Superior temporal gyrus (tissue), 1 donor: ENCODE measurements around the gene GRID2IP.
A peak's percentile ranks its signal among the peaks of the same experiment; 100 is the strongest.
"Not testable (repeated sequence)": the region's sequence is repeated elsewhere in the genome, so short reads cannot be mapped to it uniquely, and the experiment has no call there.

Source experiments
- DNase-seq: peaks from one replicate; pipeline ENCODE4 v3.0.0-alpha.2; 2016; ENCODE audit errors: extremely low spot score

The GRID2IP gene

DNA sequence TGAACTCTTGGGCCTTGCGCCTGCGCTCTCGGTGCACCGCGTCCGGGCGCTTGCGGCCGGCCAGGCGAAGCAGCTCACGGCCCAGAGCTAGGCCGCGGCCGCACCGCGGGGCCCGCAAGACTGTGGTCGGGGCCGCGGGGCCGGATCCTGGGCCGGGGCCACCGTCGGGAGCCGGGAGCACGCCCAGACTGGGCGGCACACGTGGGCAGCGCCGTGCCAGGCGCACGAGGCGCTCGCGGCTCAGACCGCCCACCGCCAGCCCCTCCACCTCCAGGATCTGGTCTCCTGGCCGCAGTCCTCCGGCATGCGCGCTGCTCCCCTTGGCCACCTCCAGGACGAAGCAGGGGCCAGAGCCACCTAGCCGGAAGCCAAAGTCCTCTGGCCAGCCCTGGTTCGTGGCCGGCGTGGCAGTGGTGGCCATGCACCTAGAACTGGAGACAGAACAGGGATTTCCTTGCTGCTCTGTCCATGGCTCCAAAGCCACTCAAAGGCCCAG is at the start of gene GRID2IP:
Gene GRID2IP (minus strand): TSS at position 446 of the 496 bp plus-strand sequence. CDS start 25 bp downstream, at position 421.
- DNase-seq: no peak

- DNase-seq: no peak
Measured at GRCh38 chr7:6600093-6600492, 48.8 kb upstream of the GRID2IP start.

DNA sequence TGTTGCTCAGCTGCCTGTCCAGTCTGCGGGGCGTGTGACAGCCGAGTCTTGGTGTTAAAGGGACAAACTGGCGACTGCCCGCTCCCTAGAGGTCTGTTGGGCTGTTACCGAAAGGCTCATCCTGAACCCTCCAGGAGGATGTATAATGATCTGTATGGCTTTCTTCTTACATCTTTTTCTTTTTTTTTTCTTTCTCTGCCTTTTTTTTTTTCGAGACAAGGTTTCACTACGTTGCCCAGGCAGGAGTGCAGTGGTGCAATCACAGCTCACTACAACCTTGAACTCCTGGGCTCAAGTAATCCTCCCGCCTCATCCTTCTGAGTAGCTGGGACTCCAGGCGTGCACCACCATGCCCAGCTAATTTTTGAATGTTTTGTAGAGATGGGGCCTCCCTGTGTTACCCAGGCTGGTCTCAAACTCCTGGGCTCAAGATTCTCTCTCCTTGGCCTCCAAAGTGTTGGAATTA is 39.4 kb upstream of the GRID2IP start:
- no peak for DNase-seq

- DNase-seq: peak; percentile 74
Measured at GRCh38 chr7:6589829-6590644, 38.8 kb upstream of the GRID2IP start, which contains the start of gene INTS15. Gene INTS15 (plus strand): TSS chr7:6590021. CDS start chr7:6590284, 263 bp downstream.

- no peak for DNase-seq
Measured at GRCh38 chr7:6589151-6589828, 38.0 kb upstream of the GRID2IP start.

DNA sequence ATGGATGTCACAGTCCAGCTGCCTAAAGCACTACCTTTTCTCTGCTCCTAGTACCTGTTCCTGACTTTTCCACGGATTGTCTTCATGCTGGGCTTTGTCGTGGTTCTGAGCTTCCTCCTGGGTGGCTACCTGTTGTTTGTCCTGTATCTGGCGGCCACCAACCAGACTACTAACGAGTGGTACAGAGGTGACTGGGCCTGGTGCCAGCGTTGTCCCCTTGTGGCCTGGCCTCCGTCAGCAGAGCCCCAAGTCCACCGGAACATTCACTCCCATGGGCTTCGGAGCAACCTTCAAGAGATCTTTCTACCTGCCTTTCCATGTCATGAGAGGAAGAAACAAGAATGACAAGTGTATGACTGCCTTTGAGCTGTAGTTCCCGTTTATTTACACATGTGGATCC is 37.3 kb upstream of the GRID2IP start:
- DNase-seq: no peak

- DNase-seq: not testable (repeated sequence)
Measured at GRCh38 chr7:6585746-6586432, 34.6 kb upstream of the GRID2IP start.

GRCh38 chr7:6579446-6579845 is 28.2 kb upstream of the GRID2IP start:
- peak; percentile 26 for DNase-seq

GRCh38 chr7:6578114-6579084 is 27.1 kb upstream of the GRID2IP start:
- no peak for DNase-seq

DNA sequence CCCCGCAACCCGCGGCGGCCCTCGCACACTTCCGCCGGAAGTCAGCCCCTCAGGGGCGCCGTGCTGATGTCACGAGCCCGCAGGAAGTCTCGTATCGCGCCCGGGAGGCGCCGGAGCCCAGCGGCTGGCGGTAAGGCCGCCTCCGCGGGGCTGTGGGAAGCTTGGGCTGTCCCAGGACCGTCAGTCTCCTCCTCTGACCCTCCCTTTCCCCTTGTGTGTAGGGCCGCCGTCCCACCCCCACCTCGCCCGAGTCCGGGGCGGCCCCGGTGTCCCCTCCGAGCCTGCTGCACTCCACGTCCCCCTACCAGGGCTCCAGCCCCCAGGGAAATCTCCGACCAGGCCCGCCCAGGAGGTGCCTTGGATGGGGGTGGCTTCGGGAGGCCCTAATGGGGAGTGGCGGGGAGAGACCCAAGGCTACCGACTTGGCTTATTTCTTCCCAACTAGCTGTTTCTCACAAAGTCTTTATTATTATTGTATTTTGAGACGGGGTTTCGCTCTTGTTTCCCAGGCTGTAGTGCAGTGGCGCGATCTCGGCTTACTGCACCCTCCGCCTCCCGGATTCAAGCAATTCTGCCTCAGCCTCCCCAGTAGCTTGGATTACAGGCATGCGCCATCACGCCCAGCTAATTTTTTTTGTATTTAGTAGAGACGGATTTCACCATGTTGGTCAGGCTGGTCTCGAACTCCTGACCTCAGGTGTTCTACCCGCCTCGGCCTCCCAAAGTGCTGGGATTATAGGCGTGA is 26.3 kb upstream of the GRID2IP start, which contains the start of gene ZDHHC4:
Gene ZDHHC4 (plus strand): TSS at position 86 of the 745 bp plus-strand sequence. CDS start 3,108 bp downstream, outside the sequence.
- DNase-seq: peak; percentile 88

DNA sequence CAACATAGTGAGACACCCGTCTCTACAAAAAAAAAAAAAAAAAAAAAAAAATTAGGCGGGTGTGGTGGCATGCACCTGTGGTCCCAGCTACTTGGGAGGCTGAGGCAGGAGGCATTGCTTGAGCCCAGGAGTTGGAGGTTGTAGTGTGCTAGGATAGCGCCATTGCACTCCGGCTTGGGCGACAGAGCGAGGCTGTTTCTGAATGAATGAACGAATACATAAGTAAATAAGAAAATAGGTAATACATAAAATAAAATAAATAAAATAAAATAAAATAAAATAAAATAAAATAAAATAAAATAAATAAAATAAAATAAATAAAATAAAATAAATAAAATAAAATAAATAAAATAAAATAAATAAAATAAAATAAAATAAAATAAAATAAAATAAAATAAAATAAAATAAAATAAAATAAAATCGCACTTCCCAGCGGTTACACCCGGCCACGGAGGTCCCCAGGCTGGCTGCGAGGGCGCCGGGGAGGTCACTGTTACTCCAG is 25.7 kb upstream of the GRID2IP start:
- not testable (repeated sequence) for DNase-seq

GRCh38 chr7:6576024-6576866 is 25.0 kb upstream of the GRID2IP start:
- no peak for DNase-seq

DNA sequence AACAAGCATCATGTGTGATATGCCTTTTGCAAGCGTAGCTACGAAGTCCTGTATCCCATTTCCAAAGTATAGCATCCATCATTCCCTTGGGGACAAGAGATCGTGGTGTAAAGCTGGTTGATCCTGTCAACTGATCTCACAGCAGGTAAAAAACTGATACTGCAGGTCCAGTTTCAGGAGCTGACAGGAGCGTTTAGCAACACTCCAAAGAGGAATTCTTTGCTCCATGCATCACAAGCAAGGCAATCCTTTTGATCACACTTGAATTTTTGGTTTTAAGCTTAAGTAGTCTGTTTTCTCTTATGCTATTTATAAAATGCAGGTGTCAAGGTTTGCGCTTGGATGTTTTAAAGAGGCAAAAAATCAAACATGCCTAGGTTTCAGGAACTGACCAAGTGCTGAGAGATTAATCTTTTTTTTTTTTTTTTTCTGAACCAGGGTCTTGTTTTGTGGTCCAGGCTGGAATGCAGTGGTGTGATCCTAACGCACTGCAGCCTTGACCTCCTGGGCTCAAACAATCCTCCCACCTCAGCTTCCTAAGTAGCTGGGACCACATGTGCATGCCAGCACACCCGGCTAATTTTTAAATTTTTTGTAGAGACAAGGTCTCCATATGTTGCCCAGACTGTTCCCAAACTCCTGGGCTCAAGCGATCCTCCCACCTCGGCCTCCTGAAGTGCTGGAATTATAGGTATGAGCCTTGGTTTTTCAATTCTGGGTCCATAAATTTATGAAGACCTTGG is 24.2 kb upstream of the GRID2IP start:
- DNase-seq: no peak

DNA sequence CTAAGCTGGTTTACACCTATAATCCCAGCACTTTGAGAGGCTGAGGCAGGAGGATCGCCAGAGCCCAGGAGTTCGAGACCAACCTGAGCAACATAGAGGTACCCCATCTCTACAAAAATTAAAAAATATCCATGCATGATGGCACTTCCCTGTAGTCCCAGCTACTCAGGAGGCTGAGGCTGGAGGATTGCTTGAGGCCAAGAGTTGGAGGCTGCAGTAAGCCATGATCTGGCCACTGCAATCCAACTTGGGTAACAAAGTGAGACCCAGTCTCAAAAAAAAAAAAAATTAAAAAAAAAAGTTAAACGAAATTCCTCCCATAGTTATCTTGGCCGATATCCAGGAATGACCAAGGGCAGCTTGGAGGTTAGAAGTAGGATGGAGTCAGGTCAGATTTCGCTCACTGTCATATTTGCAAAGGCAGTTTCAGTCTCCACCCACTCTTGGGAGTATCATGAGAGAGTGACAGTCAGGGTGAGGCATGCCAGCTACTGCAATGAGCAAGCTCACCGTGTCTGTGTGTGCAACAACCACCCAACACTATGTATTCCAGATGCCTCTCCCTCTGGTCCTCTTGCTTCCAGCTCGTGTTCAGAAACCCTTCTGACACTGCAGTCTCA is 20.0 kb upstream of the GRID2IP start:
- no peak for DNase-seq

DNA sequence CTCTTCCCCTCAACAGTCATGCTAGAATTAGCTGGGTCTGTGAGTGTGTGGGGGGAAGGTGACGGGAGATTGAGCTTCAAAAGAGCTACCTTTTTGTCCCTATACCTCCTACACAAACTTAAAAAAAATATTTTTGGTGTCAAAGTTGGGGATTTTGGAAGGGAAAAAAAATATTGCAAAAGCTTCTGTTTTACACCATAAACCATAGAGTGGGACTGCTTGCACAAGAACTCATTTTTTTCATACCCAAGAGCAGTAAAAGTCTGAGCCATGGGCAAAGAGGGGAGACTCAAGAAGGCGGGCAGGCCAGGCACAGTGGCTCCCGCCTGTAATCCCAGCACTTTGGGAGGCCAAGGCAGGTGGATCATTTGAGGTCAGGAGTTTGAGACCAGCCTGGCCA is 16.6 kb upstream of the GRID2IP start:
- DNase-seq: no peak

- DNase-seq: no peak
Measured at GRCh38 chr7:6565655-6566054, 14.4 kb upstream of the GRID2IP start.

GRCh38 chr7:6563936-6564770 is 12.9 kb upstream of the GRID2IP start:
- no peak for DNase-seq
